Activated naive CD8-positive, alpha-beta T cell treated with anti-CD3 and anti-CD28 coated beads, Interleukin-2, amount 10 ng/mL, durations not matched to agents 7 days and 5 days (primary cell): ENCODE data around the gene ACOT2. TPM values are rescaled to one million over a fixed set of nuclear protein-coding genes. Genes with fewer than 3 reads are reported as not detected.

Source experiments
- ATAC-seq: fragments of 150-1000 bp; cut with Tn5 transposase; one replicate; pipeline ENCODE4 v1.10.0; 2021; ENCODE audit warnings: low read depth, moderate library complexity
- POLR2A ChIA-PET: fragments of 350-600 bp; sonication (Branson Sonifier 250); formaldehyde crosslinking; loops from one replicate; lab custom pipeline; 2021; ENCODE audit warnings: antibody characterized with exemption; lab: Charles Lee
- DNase-seq: peaks from one replicate; pipeline ENCODE4 v3.0.0; 2021
- H3K27ac Mint-ChIP-seq: one replicate; pipeline ENCODE4 v1.8.0; 2022; ENCODE audit warnings: mild to moderate bottlenecking, mixed read lengths
- H3K27me3 Mint-ChIP-seq: one replicate; pipeline ENCODE4 v1.8.0; 2022; ENCODE audit warnings: mild to moderate bottlenecking, moderate library complexity, mixed read lengths
- H3K36me3 Mint-ChIP-seq: one replicate; pipeline ENCODE4 v1.8.0; 2021; ENCODE audit warnings: mild to moderate bottlenecking, mixed read lengths
- H3K4me1 Mint-ChIP-seq: one replicate; pipeline ENCODE4 v1.8.0; 2021; ENCODE audit warnings: mixed read lengths
- H3K4me3 Mint-ChIP-seq: one replicate; pipeline ENCODE4 v1.8.0; 2022; ENCODE audit warnings: mild to moderate bottlenecking, moderate library complexity, mixed read lengths
- H3K9me3 Mint-ChIP-seq: one replicate; pipeline ENCODE4 v1.8.0; 2021; ENCODE audit warnings: mixed read lengths
- total RNA-seq, 2 experiments: library from RNA; stranded (reverse); gene quantifications; one replicate each; pipeline ENCODE4 v1.2.3, GENCODE V29; 2021

Gene ACOT2
- total RNA-seq, 2 experiments from 2014 or later, result 13.4 to 14.5 TPM

DNA sequence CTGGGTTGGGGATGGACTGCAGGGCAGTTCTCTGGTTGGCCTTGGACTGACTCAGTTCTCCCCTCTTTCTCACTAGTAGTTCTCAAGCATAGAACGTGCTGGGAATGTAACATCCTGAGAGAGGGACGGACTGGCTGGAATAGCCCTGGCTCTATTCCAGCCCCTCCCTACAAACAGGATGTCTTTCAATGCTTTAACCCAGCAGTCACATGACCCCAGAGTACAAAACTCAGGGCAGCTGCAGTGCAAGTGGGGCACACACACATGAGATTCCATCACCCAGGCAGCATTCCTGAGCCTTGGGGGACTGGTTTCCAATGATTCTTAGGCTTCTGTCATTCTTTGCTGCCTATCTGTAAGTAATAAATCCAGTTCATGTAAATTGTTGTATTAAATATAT, 41.7 kb downstream of the ACOT2 start:
- ATAC-seq (no peak), DNase-seq (no peak)
- Mint-ChIP-seq H3K4me1 (peaks cover 10% of the 10 kb centered on the region), H3K9me3 (no peaks in the 10 kb centered on the region), H3K4me3 (no peak overlapping the region), H3K27ac (no peak overlapping the region), H3K36me3 (no peaks in the 10 kb centered on the region), H3K27me3 (peaks cover 2% of the 10 kb centered on the region)
- POLR2A ChIA-PET, result no interaction called here

DNA sequence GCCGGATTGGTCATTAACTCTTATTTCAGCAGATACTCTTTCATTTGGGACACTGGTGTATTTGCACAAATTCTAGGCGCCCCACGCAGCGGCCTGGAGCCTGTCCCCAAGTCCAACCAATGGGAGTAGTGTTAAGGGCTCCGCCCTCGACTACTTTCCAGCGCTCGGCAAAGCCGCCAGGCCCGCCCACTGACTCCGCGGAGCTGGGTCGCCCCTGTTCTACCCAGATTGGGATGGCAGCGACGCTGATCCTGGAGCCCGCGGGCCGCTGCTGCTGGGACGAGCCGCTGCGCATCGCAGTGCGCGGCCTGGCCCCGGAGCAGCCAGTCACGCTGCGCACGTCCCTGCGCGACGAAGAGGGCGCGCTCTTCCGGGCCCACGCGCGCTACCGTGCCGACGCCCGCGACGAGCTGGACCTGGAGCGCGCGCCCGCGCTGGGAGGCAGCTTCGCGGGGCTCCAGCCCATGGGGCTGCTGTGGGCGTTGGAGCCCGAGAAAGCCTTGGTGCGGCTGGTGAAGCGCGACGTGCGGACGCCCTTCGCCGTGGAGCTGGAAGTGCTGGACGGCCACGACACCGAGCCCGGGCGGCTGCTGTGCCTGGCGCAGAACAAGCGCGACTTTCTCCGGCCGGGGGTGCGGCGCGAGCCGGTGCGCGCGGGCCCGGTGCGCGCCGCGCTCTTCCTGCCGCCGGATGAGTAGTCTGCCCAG, 43.5 kb downstream of the ACOT2 start, which contains the start of gene ACOT6:
ACOT6 (plus strand) TSS at position 179 of the 707 bp plus-strand sequence; CDS start at position 234, 55 bp downstream.
- Mint-ChIP-seq H3K27ac (peak within 1 kb of the TSS; percentile 72), H3K36me3 (no peaks in the 10 kb centered on the region), H3K9me3 (no peaks in the 10 kb centered on the region), H3K4me1 (peaks cover 10% of the 10 kb centered on the region), H3K27me3 (peaks cover 2% of the 10 kb centered on the region), H3K4me3 (peak within 1 kb of the TSS; percentile 86)
- POLR2A ChIA-PET, result interaction anchor here (0.5 to 1.9 kb wide), 11 partner anchors 13 to 274 kb away, joined by 3 to 18 read pairs (median 6); partner anchors contain the start of genes ACOT2, ACOT4, DNAL1 and PTGR2
- peak; percentile 84 for ATAC-seq
- peak; percentile 80 for DNase-seq

DNA sequence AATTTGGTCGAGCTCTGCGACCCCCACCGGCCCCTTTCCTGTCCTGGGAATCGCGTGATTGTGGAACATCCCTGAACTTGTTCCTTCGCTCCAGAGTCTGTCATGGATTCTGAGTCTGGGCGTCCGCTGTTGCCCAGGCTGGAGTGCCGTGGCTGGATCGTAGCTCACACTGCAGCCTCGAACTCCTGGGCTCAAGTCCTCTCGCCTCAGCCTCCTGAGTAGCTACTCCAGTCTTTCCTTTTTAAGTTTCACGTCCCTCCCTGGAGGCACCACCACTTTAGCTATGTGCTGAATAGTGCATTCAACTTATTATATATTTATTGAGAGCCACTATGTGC, 44.0 kb downstream of the ACOT2 start:
- H3K27me3 Mint-ChIP-seq, result peaks cover 2% of the 10 kb centered on the region
- peak overlapping the region; percentile 70 for H3K27ac Mint-ChIP-seq
- H3K4me3 Mint-ChIP-seq, result peak overlapping the region; percentile 86
- POLR2A ChIA-PET, result interaction anchor here (0.5 to 1.9 kb wide), 10 partner anchors 13 to 239 kb away, joined by 3 to 18 read pairs (median 6); partner anchors contain the start of genes ACOT2, ACOT4, DNAL1 and PTGR2
- H3K36me3 Mint-ChIP-seq, result no peaks in the 10 kb centered on the region
- ATAC-seq (peak; percentile 3), DNase-seq (no peak)
- H3K9me3 Mint-ChIP-seq, result no peaks in the 10 kb centered on the region
- peaks cover 10% of the 10 kb centered on the region for H3K4me1 Mint-ChIP-seq

DNA sequence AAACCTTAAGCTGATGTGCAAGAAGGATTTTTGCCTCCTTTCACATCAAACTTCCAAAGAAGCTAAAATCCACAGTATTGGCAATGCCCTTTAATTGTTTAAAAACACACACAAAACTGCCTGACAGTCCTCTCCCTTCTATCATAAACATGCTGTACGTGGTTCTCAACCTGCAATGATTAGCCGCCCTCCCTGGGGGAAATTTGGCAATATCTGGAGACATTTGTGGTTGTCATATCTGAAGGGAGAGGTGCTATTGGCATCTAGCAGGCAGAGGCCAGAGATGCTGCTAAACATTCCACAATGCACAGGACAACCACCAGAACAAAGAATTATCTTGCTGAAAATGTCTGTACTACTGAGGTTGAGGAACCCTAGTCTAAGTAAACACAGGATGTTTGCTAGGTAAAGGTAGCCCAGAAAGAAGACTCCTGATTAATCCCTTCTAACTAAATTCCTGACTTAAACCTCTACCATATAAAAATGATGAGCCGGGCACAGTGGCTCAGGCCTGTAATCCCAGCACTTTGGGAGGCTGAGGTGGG, 44.5 kb downstream of the ACOT2 start:
- no peaks in the 10 kb centered on the region for H3K36me3 Mint-ChIP-seq
- H3K27me3 Mint-ChIP-seq, result peaks cover 2% of the 10 kb centered on the region
- POLR2A ChIA-PET, result interaction anchor here (0.9 to 1.9 kb wide), 7 partner anchors 14 to 239 kb away, joined by 3 to 18 read pairs (median 7); partner anchors contain the start of genes ACOT2, ACOT4, DNAL1 and PTGR2
- peaks cover 10% of the 10 kb centered on the region for H3K4me1 Mint-ChIP-seq
- H3K27ac Mint-ChIP-seq, result no peak overlapping the region
- H3K4me3 Mint-ChIP-seq, result peak overlapping the region; percentile 86
- H3K9me3 Mint-ChIP-seq, result no peaks in the 10 kb centered on the region
- DNase-seq (no peak), ATAC-seq (no peak)

DNA sequence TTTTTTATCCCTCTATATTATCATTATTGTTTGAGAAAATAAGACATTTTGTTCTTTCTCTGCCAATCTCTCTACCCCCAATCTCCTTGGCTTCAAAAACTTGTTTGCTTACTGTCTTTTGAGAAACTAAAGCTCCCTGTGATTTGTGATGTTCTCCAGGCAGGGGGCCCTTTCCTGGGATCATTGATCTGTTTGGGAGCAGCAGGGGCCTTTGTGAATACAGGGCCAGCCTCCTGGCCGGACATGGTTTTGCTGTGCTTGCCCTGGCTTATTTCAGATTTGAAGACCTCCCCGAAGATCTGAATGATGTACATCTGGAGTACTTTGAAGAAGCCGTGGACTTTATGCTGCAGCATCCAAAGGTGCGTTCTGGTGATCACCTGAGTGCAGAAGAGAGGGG, 47.8 kb downstream of the ACOT2 start:
- H3K4me3 Mint-ChIP-seq, result no peak overlapping the region
- H3K27me3 Mint-ChIP-seq, result peaks cover 3% of the 10 kb centered on the region
- H3K36me3 Mint-ChIP-seq, result no peaks in the 10 kb centered on the region
- POLR2A ChIA-PET, result no interaction called here
- H3K27ac Mint-ChIP-seq, result no peak overlapping the region
- no peaks in the 10 kb centered on the region for H3K9me3 Mint-ChIP-seq
- H3K4me1 Mint-ChIP-seq, result peaks cover 8% of the 10 kb centered on the region
- no peak for DNase-seq
- no peak for ATAC-seq

DNA sequence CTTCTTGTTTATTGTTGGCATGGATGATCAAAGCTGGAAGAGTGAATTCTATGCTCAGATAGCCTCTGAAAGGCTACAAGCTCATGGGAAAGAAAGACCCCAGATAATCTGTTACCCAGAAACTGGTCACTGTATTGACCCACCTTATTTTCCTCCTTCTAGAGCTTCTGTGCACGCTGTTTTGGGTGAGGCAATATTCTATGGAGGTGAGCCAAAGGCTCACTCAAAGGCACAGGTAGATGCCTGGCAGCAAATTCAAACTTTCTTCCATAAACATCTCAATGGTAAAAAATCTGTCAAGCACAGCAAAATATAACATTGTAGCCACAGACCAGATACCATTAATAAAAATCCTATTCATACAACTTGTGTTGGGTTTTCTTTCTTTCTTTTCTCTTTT, 50.5 kb downstream of the ACOT2 start:
- Mint-ChIP-seq H3K27ac (no peak overlapping the region), H3K4me1 (no peaks in the 10 kb centered on the region), H3K27me3 (peaks cover 6% of the 10 kb centered on the region), H3K36me3 (no peaks in the 10 kb centered on the region), H3K4me3 (no peak overlapping the region), H3K9me3 (no peaks in the 10 kb centered on the region)
- DNase-seq, result no peak
- no peak for ATAC-seq
- POLR2A ChIA-PET, result no interaction called here

DNA sequence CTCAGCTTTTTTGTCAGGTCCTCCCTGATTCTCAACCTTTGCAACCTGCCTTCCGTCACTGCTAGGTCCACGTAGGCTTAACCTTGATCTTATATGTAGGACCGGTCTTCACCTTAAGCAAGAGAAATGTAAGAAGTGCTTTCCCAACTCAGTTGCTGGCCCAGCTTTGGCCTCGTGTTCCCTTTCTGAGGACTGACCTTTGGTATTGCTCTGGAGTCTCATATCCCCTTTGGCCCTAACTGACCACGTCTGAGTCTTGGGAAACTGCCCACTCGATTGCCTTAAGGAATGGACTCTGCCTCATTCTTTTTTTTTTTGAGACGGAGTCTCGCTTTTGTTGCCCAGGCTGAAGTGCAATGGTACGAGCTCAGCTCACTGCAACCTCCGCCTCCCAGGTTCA, 51.3 kb downstream of the ACOT2 start:
- POLR2A ChIA-PET, result no interaction called here
- Mint-ChIP-seq H3K27ac (no peak overlapping the region), H3K36me3 (no peaks in the 10 kb centered on the region), H3K4me1 (no peaks in the 10 kb centered on the region), H3K27me3 (peaks cover 6% of the 10 kb centered on the region), H3K4me3 (no peak overlapping the region), H3K9me3 (no peaks in the 10 kb centered on the region)
- no peak for ATAC-seq
- DNase-seq, result no peak

DNA sequence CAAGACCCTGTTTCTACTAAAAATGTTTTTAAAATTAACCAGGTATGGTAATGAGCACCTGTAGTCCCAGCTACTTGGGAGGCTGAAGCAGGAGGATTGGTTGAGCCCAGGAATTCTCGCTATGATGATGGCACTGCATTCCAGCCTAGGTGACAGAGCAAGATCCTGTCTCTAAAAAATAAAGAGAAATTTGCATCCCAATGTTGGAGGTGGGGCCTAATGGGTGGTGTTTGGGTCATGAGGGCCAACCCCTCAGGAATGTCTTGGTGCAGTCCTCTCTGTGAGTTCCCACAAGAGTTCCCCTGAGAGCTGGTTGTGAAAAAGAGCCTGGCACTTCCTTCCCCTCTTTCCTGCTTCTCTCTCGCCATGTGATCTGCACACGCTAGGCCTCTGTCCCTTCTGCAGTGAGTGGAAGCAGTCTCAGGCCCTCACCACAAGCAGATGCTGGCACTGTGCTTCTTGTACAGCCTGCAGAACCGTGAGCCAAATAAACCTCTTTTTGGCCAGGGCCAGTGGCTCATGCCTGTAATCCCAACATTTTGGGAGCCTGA, 54.6 kb downstream of the ACOT2 start:
- DNase-seq (no peak), ATAC-seq (no peak)
- POLR2A ChIA-PET, result no interaction called here
- no peaks in the 10 kb centered on the region for H3K9me3 Mint-ChIP-seq
- H3K4me1 Mint-ChIP-seq, result no peaks in the 10 kb centered on the region
- no peak overlapping the region for H3K27ac Mint-ChIP-seq
- peaks cover 8% of the 10 kb centered on the region for H3K27me3 Mint-ChIP-seq
- no peaks in the 10 kb centered on the region for H3K36me3 Mint-ChIP-seq
- H3K4me3 Mint-ChIP-seq, result no peak overlapping the region

Other genes with a start within 250 kb of the ACOT2 start
- 10 to 100 TPM; 47.5 to 50.3 TPM for gene NUMB, start 110.7 kb upstream of the ACOT2 start, total RNA-seq
- gene RIOX1, start 78.3 kb upstream of the ACOT2 start, total RNA-seq, result 10 to 100 TPM; 22.2 to 23.9 TPM
- gene ACOT1, start 32.1 kb upstream of the ACOT2 start, total RNA-seq, result 1 to 10 TPM; 1.3 to 2.0 TPM
- not detected for gene HEATR4, start 10.3 kb upstream of the ACOT2 start, total RNA-seq
- gene ACOT4, start 22.7 kb downstream of the ACOT2 start, total RNA-seq, result 1 to 10 TPM; 1.9 TPM
- gene ACOT6, start 43.3 kb downstream of the ACOT2 start, total RNA-seq, result not detected
- 1 to 10 TPM; 6.3 TPM for gene DNAL1, start 75.8 kb downstream of the ACOT2 start, total RNA-seq
- 10 to 100 TPM; 32.1 to 34.9 TPM for gene PNMA1, start 145.2 kb downstream of the ACOT2 start, total RNA-seq